SK-N-SH (cell line): ENCODE measurements around the gene FABP6. TPM values are rescaled to one million over a fixed set of nuclear protein-coding genes. Genes with fewer than 3 reads are reported as not detected.

Source experiments
- CTCF ChIA-PET: fragments of 300-600, 350-600 bp; formaldehyde crosslinking; extraction: SDS; loops from one replicate; lab custom pipeline; 2021; lab: Yijun Ruan, JAX
- POLR2A ChIA-PET: fragments of 350-600 bp; sonication (Branson Sonifier 250); formaldehyde crosslinking; extraction: SDS; loops from one replicate; lab custom pipeline; 2020; ENCODE audit warnings: antibody characterized with exemption, inconsistent platforms; lab: Yijun Ruan, JAX
- DNase-seq: peaks from one replicate; pipeline ENCODE4 v3.0.0; 2012
- H2AFZ ChIP-seq: fragments of 200-600 bp; sonication (generic); 2 replicates; pipeline ENCODE4 v1.8.1; 2016; ENCODE audit warnings: antibody characterized with exemption, mild to moderate bottlenecking, low read depth
- H3F3A ChIP-seq: fragments of 200-600 bp; sonication (generic); replicated peaks from 2 replicates; pipeline ENCODE3; 2016; ENCODE audit warnings: antibody characterized with exemption, mild to moderate bottlenecking; ENCODE audit not compliant: insufficient read depth
- H3K27ac ChIP-seq, 2 experiments: fragments of 200-500 bp in 1 of 2; fragments of 200-600 bp in 1 of 2; sonication (Bioruptor generic) in 1 of 2; sonication (generic), shearing (Covaris generic) in 1 of 2; 2 replicates each; pipeline versions ENCODE4 v1.5.1 to v1.6.1; 2014 to 2016; ENCODE audit warnings: low read depth in 2 of 2, inconsistent platforms in 1 of 2, low read length in 1 of 2, mild to moderate bottlenecking in 1 of 2, mixed read lengths in 1 of 2
- H3K27me3 ChIP-seq: fragments of 200-600 bp; sonication (generic), shearing (Covaris generic); 2 replicates; pipeline ENCODE4 v1.6.1; 2016; ENCODE audit warnings: mixed run types; ENCODE audit not compliant: insufficient read depth
- H3K36me3 ChIP-seq, 2 experiments: fragments of 200-500 bp in 1 of 2; fragments of 200-600 bp in 1 of 2; sonication (Bioruptor generic) in 1 of 2; sonication (generic) in 1 of 2; replicated peaks in 1 of 2; 2 replicates each; pipeline versions ENCODE3 to v1.5.1; 2014 to 2016; ENCODE audit warnings: low read length in 1 of 2, mild to moderate bottlenecking in 1 of 2; ENCODE audit not compliant: insufficient read depth in 2 of 2, control insufficient read depth in 1 of 2
- H3K4me1 ChIP-seq, 2 experiments: fragments of 200-500 bp in 1 of 2; fragments of 200-600 bp in 1 of 2; sonication (Bioruptor generic) in 1 of 2; sonication (generic), shearing (Covaris generic) in 1 of 2; 2 replicates each; pipeline versions ENCODE4 v1.5.1 to v1.6.1; 2014 to 2016; ENCODE audit warnings: low read depth in 1 of 2, low read length in 1 of 2, mixed run types in 1 of 2; ENCODE audit not compliant: insufficient read depth in 2 of 2, control insufficient read depth in 1 of 2
- H3K4me2 ChIP-seq: fragments of 200-600 bp; sonication (generic), shearing (Covaris generic); 2 replicates; pipeline ENCODE4 v1.6.1; 2017; ENCODE audit warnings: mixed run types
- H3K4me3 ChIP-seq, 2 experiments: fragments of 200-500 bp in 1 of 2; fragments of 200-600 bp in 1 of 2; sonication (Bioruptor generic) in 1 of 2; sonication (generic), shearing (Covaris generic) in 1 of 2; 2 replicates each; pipeline versions ENCODE4 v1.5.1 to v1.8.1; 2014 to 2016; ENCODE audit warnings: low read depth in 2 of 2, inconsistent platforms in 1 of 2, low read length in 1 of 2, mild to moderate bottlenecking in 1 of 2, mixed read lengths in 1 of 2, moderate library complexity in 1 of 2
- H3K79me2 ChIP-seq: fragments of 200-600 bp; sonication (generic); 2 replicates; pipeline ENCODE4 v1.8.1; 2017; ENCODE audit warnings: mild to moderate bottlenecking; ENCODE audit not compliant: insufficient read depth
- H3K9ac ChIP-seq: fragments of 200-600 bp; sonication (generic); 2 replicates; pipeline ENCODE4 v1.6.1; 2017; ENCODE audit warnings: mixed run types
- H3K9me2 ChIP-seq: fragments of 200-600 bp; sonication (generic); 2 replicates; pipeline ENCODE4 v1.6.1; 2017; ENCODE audit warnings: mixed run types
- H3K9me3 ChIP-seq: fragments of 200-600 bp; sonication (generic); 2 replicates; pipeline ENCODE4 v1.6.1; 2017; ENCODE audit warnings: mixed run types, mild to moderate bottlenecking, moderate library complexity
- H4K20me1 ChIP-seq: fragments of 200-600 bp; sonication (generic); 2 replicates; pipeline ENCODE4 v1.6.1; 2017; ENCODE audit warnings: mild to moderate bottlenecking, mixed run types; ENCODE audit not compliant: insufficient read depth
- CHD2 ChIP-seq: fragments of 150-350 bp; IDR thresholded peaks from 2 replicates; pipeline ENCODE4 v1.6.1; 2018; ENCODE audit warnings: low read length; ENCODE audit not compliant: partially characterized antibody
- FOSL2 ChIP-seq: IDR thresholded peaks from 2 replicates; pipeline ENCODE4 v1.4.0; 2012; ENCODE audit warnings: low read depth, mild to moderate bottlenecking, moderate library complexity, borderline replicate concordance
- FOXJ3 ChIP-seq: sonication (generic); formaldehyde crosslinking; IDR thresholded peaks from 2 replicates; pipeline ENCODE4 v1.5.1; 2020; ENCODE audit warnings: mild to moderate bottlenecking, missing genetic modification reagents
- FOXM1 ChIP-seq: IDR thresholded peaks from 2 replicates; pipeline ENCODE4 v1.4.0; 2012; ENCODE audit warnings: low read depth, mild to moderate bottlenecking
- GABPA ChIP-seq: IDR thresholded peaks from 2 replicates; pipeline ENCODE4 v1.4.0; 2012; ENCODE audit warnings: low read depth, mild to moderate bottlenecking
- IRF3 ChIP-seq: fragments of 150-350 bp; IDR thresholded peaks from 2 replicates; pipeline ENCODE4 v1.6.1; 2016; ENCODE audit warnings: mild to moderate bottlenecking, low read depth, low read length
- REST ChIP-seq: IDR thresholded peaks from 2 replicates; pipeline ENCODE4 v1.6.1; 2012; ENCODE audit warnings: mild to moderate bottlenecking, low read depth, low read length, moderate library complexity
- RFX5 ChIP-seq: IDR thresholded peaks from 2 replicates; pipeline ENCODE4 v1.6.1; 2012; ENCODE audit warnings: mild to moderate bottlenecking, improper control_type of control experiment, low read length
- SMC3 ChIP-seq: IDR thresholded peaks from 2 replicates; pipeline ENCODE4 v1.6.1; 2012; ENCODE audit warnings: low read depth, low read length, improper control_type of control experiment
- TAF1 ChIP-seq: IDR thresholded peaks from 2 replicates; pipeline ENCODE4 v1.6.1; 2012; ENCODE audit warnings: low read depth, mild to moderate bottlenecking, low read length, moderate library complexity, borderline replicate concordance
- USF1 ChIP-seq: IDR thresholded peaks from 2 replicates; pipeline ENCODE4 v1.4.0; 2012; ENCODE audit warnings: low read depth, borderline replicate concordance
- YY1 ChIP-seq: IDR thresholded peaks from 2 replicates; pipeline ENCODE4 v1.4.0; 2012; ENCODE audit warnings: low read depth, mild to moderate bottlenecking
- WGBS: methylation state at CpG from one replicate; pipeline ENCODE4 v1.1.6; 2017; ENCODE audit warnings: low lambda C conversion rate; 5-methylcytosine and 5-hydroxymethylcytosine counted together
- polyA plus RNA-seq, 3 experiments: library from polyadenylated mRNA; depleted of rRNA; stranded (reverse); fragments of >200 nt; gene quantifications; 2 replicates each; pipeline ENCODE4 v1.2.3, GENCODE V29; 2012

The FABP6 gene
- polyA plus RNA-seq, 1 of the 3 experiments (the other 2 are of a cell fraction), result 1.1 TPM

GRCh38 chr5:160268121-160268520 is 38.8 kb downstream of the FABP6 start:
- no peak for TF ChIP-seq FOSL2
- no peak for TF ChIP-seq USF1
- TF ChIP-seq FOXM1, result no peak
- TF ChIP-seq RFX5, result no peak
- no peak for TF ChIP-seq SMC3
- TF ChIP-seq TAF1, result no peak
- H3K36me3 ChIP-seq, result peaks cover 6 to 19% of the 10 kb centered on the region in 2 experiments

GRCh38 chr5:160269017-160269416 is 39.7 kb downstream of the FABP6 start:
- H3K36me3 ChIP-seq, result peaks cover 6 to 19% of the 10 kb centered on the region in 2 experiments
- H2AFZ ChIP-seq, result no peak overlapping the region
- POLR2A ChIA-PET, result interaction anchor here (1.1 kb wide), 1 partner anchor 23 kb away, joined by 3 read pairs; no protein-coding TSS in a partner anchor
- H3K79me2 ChIP-seq, result no peaks in the 10 kb centered on the region
- TF ChIP-seq FOXJ3 (CRISPR knock-in tag) (no peak), IRF3 (no peak), REST (no peak), CHD2 (no peak), GABPA (no peak), YY1 (no peak)
- H4K20me1 ChIP-seq, result no peaks in the 10 kb centered on the region
- no peak overlapping the region for H3K4me3 ChIP-seq
- 60% methylated on average over 10 of the region's 10 CpGs for WGBS
- no peak overlapping the region for H3K4me2 ChIP-seq
- no peaks in the 10 kb centered on the region for H3K9me3 ChIP-seq
- peak overlapping the region in 1 of 2 experiments; percentile 43; a peak in 2 of 4 replicates for H3K27ac ChIP-seq
- H3K9me2 ChIP-seq, result no peaks in the 10 kb centered on the region
- peaks cover 11 to 40% of the 10 kb centered on the region in 2 experiments; a peak in 3 of 4 replicates for H3K4me1 ChIP-seq
- no peaks in the 10 kb centered on the region for H3K27me3 ChIP-seq
- DNase-seq, result peak; percentile 51
- no peak overlapping the region for H3K9ac ChIP-seq
- no peaks in the 10 kb centered on the region for H3F3A ChIP-seq
- CTCF ChIA-PET, result interaction anchor here (0.7 to 1.7 kb wide), 3 partner anchors 13 to 76 kb away, joined by 3 to 4 read pairs (median 3); no protein-coding TSS in a partner anchor

More at GRCh38 chr5:160268121-160268520, 38.8 kb downstream of the FABP6 start:
- Histone ChIP-seq H3K4me1 (peaks cover 11 to 47% of the 10 kb centered on the region in 2 experiments; a peak in 3 of 4 replicates), H3K9ac (no peak overlapping the region), H3K9me3 (no peaks in the 10 kb centered on the region), H3K27ac (no peak overlapping the region), H3K9me2 (no peaks in the 10 kb centered on the region), H3K79me2 (no peaks in the 10 kb centered on the region), H4K20me1 (no peaks in the 10 kb centered on the region), H3K27me3 (no peaks in the 10 kb centered on the region), H3F3A (no peaks in the 10 kb centered on the region), H3K4me2 (no peak overlapping the region), H3K4me3 (no peak overlapping the region), H2AFZ (no peak overlapping the region)
- ChIA-PET POLR2A (interaction anchor here (1.1 kb wide), 1 partner anchor 22 kb away, joined by 3 read pairs; no protein-coding TSS in a partner anchor), CTCF (interaction anchor here (0.9 to 2.3 kb wide), 3 partner anchors 19 to 77 kb away, joined by 3 to 7 read pairs (median 4); no protein-coding TSS in a partner anchor)
- no peak for DNase-seq
- WGBS, result 91% methylated on average over 5 of the region's 5 CpGs
